PC-3 (cell line): ENCODE results near the gene HINT3. TPM values are rescaled to one million over a fixed set of nuclear protein-coding genes. Genes with fewer than 3 reads are reported as not detected.
"Not testable (repeated sequence)": the region's sequence is repeated elsewhere in the genome, so short reads cannot be mapped to it uniquely, and the experiment has no call there.

Source experiments
- ATAC-seq: fragments of 200-7000 bp; cut with Tn5 transposase; 2 replicates; pipeline ENCODE4 v1.9.1; 2020; ENCODE audit warnings: mild to moderate bottlenecking, moderate library complexity
- Bru-seq: library from RNA; stranded (reverse); fragments of 400-500 nt; gene quantifications from one replicate; lab custom pipeline; 2021; lab: Mats Ljungman, UMichigan
- BruChase-seq, 2 experiments: library from RNA; stranded (reverse); fragments of 400-500 nt; gene quantifications; one replicate each; lab custom pipeline; 2021; lab: Mats Ljungman, UMichigan
- BruUV-seq: library from RNA; stranded (reverse); fragments of 400-500 nt; replicated peaks from 2 replicates; lab custom pipeline; 2021; lab: Mats Ljungman, UMichigan
- CTCF ChIA-PET: fragments of 300-600 bp; sonication (Branson Sonifier 250); formaldehyde crosslinking; loops from one replicate; lab custom pipeline; 2022; ENCODE audit warnings: antibody characterized with exemption; lab: Charles Lee
- POLR2A ChIA-PET: fragments of 300-600 bp; sonication (Branson Sonifier 250); formaldehyde crosslinking; loops from one replicate; lab custom pipeline; 2022; ENCODE audit warnings: antibody characterized with exemption; ENCODE audit not compliant: unreplicated experiment; lab: Charles Lee
- DNase-seq: peaks from one replicate; pipeline ENCODE4 v3.0.0-alpha.2; 2015
- H2AFZ ChIP-seq: fragments of 300-600 bp; sonication (generic); 2 replicates; pipeline ENCODE4 v1.6.0; 2016; ENCODE audit warnings: antibody characterized with exemption, low read length
- H3F3A ChIP-seq: fragments of 300-600 bp; sonication (generic); one replicate; pipeline ENCODE4 v1.6.0; 2017; ENCODE audit warnings: antibody characterized with exemption, low read length, control low read depth, mild to moderate bottlenecking; ENCODE audit not compliant: unreplicated experiment
- H3K27ac ChIP-seq: fragments of 300-600 bp; sonication (generic); 2 replicates; pipeline ENCODE4 v1.5.1; 2016; ENCODE audit warnings: mild to moderate bottlenecking, low read length
- H3K27me3 ChIP-seq: fragments of 300-600 bp; sonication (generic); 2 replicates; pipeline ENCODE4 v1.6.1; 2016; ENCODE audit warnings: low read length, mixed read lengths
- H3K36me3 ChIP-seq: fragments of 300-600 bp; sonication (generic); 2 replicates; pipeline ENCODE4 v1.6.1; 2016; ENCODE audit warnings: low read depth, mixed run types, low read length, mixed read lengths
- H3K4me1 ChIP-seq: fragments of 300-600 bp; sonication (generic); 2 replicates; pipeline ENCODE4 v1.5.1; 2016; ENCODE audit warnings: low read length; ENCODE audit not compliant: insufficient read depth
- H3K4me2 ChIP-seq: fragments of 300-600 bp; sonication (generic); 2 replicates; pipeline ENCODE4 v1.6.0; 2016; ENCODE audit warnings: low read length
- H3K4me3 ChIP-seq: fragments of 300-600 bp; sonication (generic); 2 replicates; pipeline ENCODE4 v1.5.1; 2016; ENCODE audit warnings: mild to moderate bottlenecking, low read length, mixed read lengths
- H3K79me2 ChIP-seq: fragments of 300-600 bp; sonication (generic); 2 replicates; pipeline ENCODE4 v1.6.1; 2017; ENCODE audit warnings: low read length, mixed read lengths
- H3K9ac ChIP-seq: fragments of 300-600 bp; sonication (generic); 2 replicates; pipeline ENCODE4 v1.6.0; 2016; ENCODE audit warnings: mild to moderate bottlenecking, low read length
- H3K9me2 ChIP-seq: fragments of 300-600 bp; sonication (generic); replicated peaks from 2 replicates; pipeline ENCODE4 v1.6.1; 2016; ENCODE audit warnings: mixed run types, low read length, mixed read lengths
- H3K9me3 ChIP-seq: fragments of 300-600 bp; sonication (generic); 2 replicates; pipeline ENCODE4 v1.6.1; 2016; ENCODE audit warnings: low read length, mixed read lengths
- H4K20me1 ChIP-seq: fragments of 300-600 bp; sonication (generic); 2 replicates; pipeline ENCODE4 v1.6.1; 2016; ENCODE audit warnings: low read length, mixed read lengths
- CTCF ChIP-seq: fragments of 300-600 bp; sonication (generic); conservative IDR thresholded peaks from 2 replicates; pipeline ENCODE4 v1.5.1; 2017; ENCODE audit warnings: antibody characterized with exemption, low read depth, mild to moderate bottlenecking, low read length
- EZH2 ChIP-seq: fragments of 300-600 bp; sonication (generic); IDR thresholded peaks from one replicate; pipeline ENCODE4 v1.6.1; 2017; ENCODE audit warnings: antibody characterized with exemption, mild to moderate bottlenecking, low read length; ENCODE audit not compliant: unreplicated experiment
- EZH2phosphoT487 ChIP-seq: fragments of 300-600 bp; sonication (generic); IDR thresholded peaks from 2 replicates; pipeline ENCODE4 v1.6.1; 2018; ENCODE audit warnings: mild to moderate bottlenecking, antibody characterized with exemption, low read length, borderline replicate concordance
- intact Hi-C: fragments of 100-400 bp; cut with micrococcal nuclease; formaldehyde crosslinking; loops from 2 replicates; pipeline ENCODE4 v1.9.0; 2023
- long read RNA-seq: library from polyadenylated mRNA; unstranded; transcript quantifications from one replicate; pipeline ENCODE4 v2.0.0, GENCODE V29; 2021; ENCODE audit not compliant: unreplicated experiment
- total RNA-seq: library from RNA; depleted of rRNA; stranded (reverse); fragments of >200 nt; gene quantifications from 2 replicates; pipeline ENCODE4 v1.2.3, GENCODE V29; 2014; rRNA removed

Gene HINT3
- total RNA-seq (7.8 and 8.0 TPM in 2 replicates), Bru-seq, nascent RNA (percentile 68 among the genes with signal in this experiment), BruChase-seq, experiment 1, labeled RNA remaining after a 6-hour chase (percentile 73 among the genes with signal in this experiment), BruChase-seq, experiment 2, labeled RNA remaining after a 2-hour chase (percentile 70 among the genes with signal in this experiment)
- long read RNA-seq, transcript HINT3-201 (5 exons, 3,314 nt), result major isoform, 19 of 23 reads
- long read RNA-seq, partial matches to known transcripts, result 0 of 23 reads
- long read RNA-seq, other reads (novel, unspliced or antisense), result 4 of 23 reads

DNA sequence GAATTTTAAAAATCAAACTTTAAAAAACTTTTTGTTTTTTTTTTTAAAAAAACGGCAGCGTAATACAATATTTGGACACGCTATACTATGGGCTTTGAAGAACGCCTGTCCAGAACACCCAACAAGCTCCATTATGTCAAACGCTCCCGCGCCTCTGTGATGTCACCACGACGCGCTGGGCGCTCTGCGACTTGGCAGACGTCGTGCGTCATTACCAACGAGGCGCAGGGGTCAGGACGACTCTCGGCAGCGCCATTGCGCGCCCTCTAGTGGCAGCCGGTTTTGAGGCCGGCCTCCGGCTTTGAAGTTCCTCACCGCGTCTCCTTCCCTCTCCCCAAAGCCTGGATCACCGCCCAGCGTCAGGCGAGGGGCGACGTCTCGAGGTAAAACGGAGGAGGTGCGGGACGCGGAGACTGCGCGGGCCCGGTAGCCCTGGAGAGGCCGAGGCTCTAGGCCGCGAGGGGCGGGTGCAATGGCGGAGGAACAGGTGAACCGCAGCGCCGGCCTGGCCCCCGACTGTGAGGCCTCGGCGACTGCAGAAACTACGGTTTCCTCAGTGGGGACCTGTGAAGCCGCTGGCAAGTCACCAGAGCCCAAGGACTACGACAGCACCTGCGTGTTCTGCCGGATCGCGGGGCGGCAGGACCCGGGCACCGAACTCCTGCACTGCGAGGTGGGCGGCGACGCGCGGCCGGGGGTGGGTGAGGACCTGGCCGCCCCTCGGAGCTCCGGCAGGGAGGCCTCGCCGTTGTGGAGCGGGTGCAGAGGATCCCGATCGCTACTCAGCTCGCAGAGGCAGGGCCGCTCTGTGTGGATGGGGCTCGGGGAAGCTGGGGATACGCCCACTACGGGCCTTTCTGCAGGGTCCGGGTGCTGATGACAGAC is at the start of gene HINT3:
Gene HINT3, plus strand, starts transcription at position 265 of the 885 bp plus-strand sequence. Its CDS starts 208 bp downstream, at position 473.
- peak within 1 kb of the TSS; percentile 93 for H3K9ac ChIP-seq
- H2AFZ ChIP-seq, result peak within 1 kb of the TSS; percentile 99
- H3K4me3 ChIP-seq, result peak within 1 kb of the TSS; percentile 98
- no peaks in the 10 kb centered on the region for H3K36me3 ChIP-seq
- no TSS peak for BruUV-seq
- peaks cover 10% of the 10 kb centered on the region; the same call in 1 of the 2 replicates for H3K4me1 ChIP-seq
- no peaks in the 10 kb centered on the region for H3K27me3 ChIP-seq
- intact Hi-C loops, result loop anchor here (1.0 to 5.0 kb wide), 4 partner anchors 18 to 176 kb away; no protein-coding TSS in a partner anchor
- H3K79me2 ChIP-seq, result peaks cover 19% of the 10 kb centered on the region
- ChIA-PET CTCF (interaction anchor here (0.6 to 1.1 kb wide), 14 partner anchors 12 to 1680 kb away, joined by 3 to 7 read pairs (median 4); partner anchors contain the start of genes NCOA7 and TRMT11), POLR2A (interaction anchor here (0.5 to 0.7 kb wide), 4 partner anchors 9 to 167 kb away, joined by 3 to 4 read pairs (median 4); no protein-coding TSS in a partner anchor)
- TF ChIP-seq CTCF, result peak; percentile 87
- TF ChIP-seq EZH2phosphoT487, result no peak
- no peak for TF ChIP-seq EZH2
- peak within 1 kb of the TSS; percentile 84 for H3K4me2 ChIP-seq
- DNase-seq, result peak; percentile 97
- H3K27ac ChIP-seq, result peak within 1 kb of the TSS; percentile 43
- no peaks in the 10 kb centered on the region for H3K9me2 ChIP-seq
- ATAC-seq, result peak; percentile 76
- H3K9me3 ChIP-seq, result no peaks in the 10 kb centered on the region
- no peaks in the 10 kb centered on the region for H4K20me1 ChIP-seq
- no peaks in the 10 kb centered on the region for H3F3A ChIP-seq

DNA sequence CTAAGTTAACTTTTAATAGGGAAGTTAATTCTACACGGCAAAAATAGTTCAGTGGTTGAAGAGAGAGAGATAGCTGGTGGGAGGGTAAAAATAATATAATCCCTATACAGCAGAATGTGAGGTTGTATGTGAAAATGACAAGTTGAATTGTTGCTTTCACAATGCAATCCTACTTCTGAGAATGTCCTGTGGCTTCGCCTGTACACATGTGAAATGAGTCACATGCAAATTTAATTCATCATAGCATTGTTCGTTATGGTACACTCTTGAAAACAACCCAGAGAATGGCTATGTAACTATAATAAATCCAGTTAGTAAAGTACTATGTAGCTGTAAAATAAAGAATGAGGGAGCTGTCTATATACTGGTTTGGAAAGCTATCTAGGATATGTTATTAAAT is 46.0 kb upstream of the HINT3 start:
- peak; percentile 32 for ATAC-seq
- Histone ChIP-seq H3K27ac (no peak overlapping the region), H3K4me2 (no peak overlapping the region), H4K20me1 (no peaks in the 10 kb centered on the region), H3K27me3 (no peaks in the 10 kb centered on the region), H3K9ac (no peak overlapping the region), H3K79me2 (no peaks in the 10 kb centered on the region), H3K9me3 (no peaks in the 10 kb centered on the region), H2AFZ (no peak overlapping the region), H3K9me2 (no peaks in the 10 kb centered on the region), H3K36me3 (no peaks in the 10 kb centered on the region), H3F3A (no peaks in the 10 kb centered on the region), H3K4me1 (peaks cover 18% of the 10 kb centered on the region), H3K4me3 (no peak overlapping the region)
- no TSS peak for BruUV-seq
- peak; percentile 11 for DNase-seq
- intact Hi-C loops, result no loop called here
- TF ChIP-seq EZH2 (no peak), CTCF (no peak), EZH2phosphoT487 (no peak)
- ChIA-PET CTCF (no interaction called here), POLR2A (no interaction called here)

GRCh38 chr6:125911051-125911451 is 45.5 kb upstream of the HINT3 start:
- H3K4me1 ChIP-seq, result peaks cover 18% of the 10 kb centered on the region
- POLR2A ChIA-PET, CTCF ChIA-PET: not testable (repeated sequence)

GRCh38 chr6:125912430-125912829 is 44.1 kb upstream of the HINT3 start:
- H2AFZ ChIP-seq, H3K27ac ChIP-seq, H3K79me2 ChIP-seq, POLR2A ChIA-PET, BruUV-seq, H3K27me3 ChIP-seq, ATAC-seq, H3K4me3 ChIP-seq, H4K20me1 ChIP-seq, H3F3A ChIP-seq, intact Hi-C loops, H3K4me2 ChIP-seq, H3K36me3 ChIP-seq, DNase-seq, H3K9me3 ChIP-seq, H3K9ac ChIP-seq, H3K9me2 ChIP-seq, CTCF ChIA-PET: not testable (repeated sequence)
- H3K4me1 ChIP-seq, result peaks cover 18% of the 10 kb centered on the region

More at GRCh38 chr6:125911051-125911451, 45.5 kb upstream of the HINT3 start:
- H3K36me3 ChIP-seq, H3F3A ChIP-seq, intact Hi-C loops, ATAC-seq, H2AFZ ChIP-seq, H3K27me3 ChIP-seq, H3K4me3 ChIP-seq, H3K4me2 ChIP-seq, H4K20me1 ChIP-seq, DNase-seq, H3K79me2 ChIP-seq, H3K27ac ChIP-seq, H3K9me3 ChIP-seq, H3K9me2 ChIP-seq, BruUV-seq, H3K9ac ChIP-seq: not testable (repeated sequence)
